MM.1S (cell line): ENCODE data around the gene MMAB.

Experiments
- DNase-seq: peaks from one replicate; pipeline ENCODE4 v3.0.0-alpha.2; 2015
- H2AFZ ChIP-seq: fragments of 300-600 bp; sonication (generic); 2 replicates; pipeline ENCODE4 v1.6.0; 2016; ENCODE audit warnings: antibody characterized with exemption, low read length
- H3F3A ChIP-seq: fragments of 300-600 bp; sonication (generic); 2 replicates; pipeline ENCODE4 v1.6.1; 2016; ENCODE audit warnings: mild to moderate bottlenecking, antibody characterized with exemption, low read length, moderate library complexity, mixed read lengths; ENCODE audit not compliant: insufficient read depth
- H3K27ac ChIP-seq: fragments of 300-600 bp; sonication (generic); 2 replicates; pipeline ENCODE4 v1.5.1; 2016; ENCODE audit warnings: mild to moderate bottlenecking, low read length
- H3K27me3 ChIP-seq: fragments of 300-600 bp; sonication (generic); replicated peaks from 2 replicates; pipeline ENCODE4 v1.6.0; 2016; ENCODE audit warnings: low read length; ENCODE audit not compliant: insufficient read depth
- H3K36me3 ChIP-seq: fragments of 300-600 bp; sonication (generic); replicated peaks from 2 replicates; pipeline ENCODE4 v1.6.1; 2016; ENCODE audit warnings: mild to moderate bottlenecking, low read length, mixed read lengths; ENCODE audit not compliant: insufficient read depth
- H3K4me1 ChIP-seq: fragments of 300-600 bp; sonication (generic); 2 replicates; pipeline ENCODE4 v1.6.1; 2016; ENCODE audit warnings: low read length, mixed read lengths
- H3K4me2 ChIP-seq: fragments of 300-600 bp; sonication (generic); 2 replicates; pipeline ENCODE4 v1.6.0; 2016; ENCODE audit warnings: low read depth, low read length
- H3K4me3 ChIP-seq: fragments of 300-600 bp; sonication (generic); 2 replicates; pipeline ENCODE4 v1.5.1; 2016; ENCODE audit warnings: low read length, mixed read lengths
- H3K79me2 ChIP-seq: fragments of 300-600 bp; sonication (generic); 2 replicates; pipeline ENCODE4 v1.6.1; 2016; ENCODE audit warnings: mixed run types, low read length, mixed read lengths
- H3K9ac ChIP-seq: fragments of 300-600 bp; sonication (generic); 2 replicates; pipeline ENCODE4 v1.6.1; 2016; ENCODE audit warnings: low read length, mixed read lengths
- H3K9me2 ChIP-seq: fragments of 300-600 bp; sonication (generic); replicated peaks from 2 replicates; pipeline ENCODE4 v1.6.1; 2016; ENCODE audit warnings: mild to moderate bottlenecking, low read length, mixed read lengths; ENCODE audit not compliant: insufficient read depth
- H3K9me3 ChIP-seq: fragments of 300-600 bp; sonication (generic); replicated peaks from 2 replicates; pipeline ENCODE4 v1.6.1; 2016; ENCODE audit warnings: mild to moderate bottlenecking, low read length, mixed read lengths; ENCODE audit not compliant: insufficient read depth
- H4K20me1 ChIP-seq: fragments of 300-600 bp; sonication (generic); 2 replicates; pipeline ENCODE4 v1.6.1; 2016; ENCODE audit warnings: mild to moderate bottlenecking, low read length, moderate library complexity, mixed read lengths; ENCODE audit not compliant: insufficient read depth
- CTCF ChIP-seq: fragments of 300-600 bp; sonication (generic); IDR thresholded peaks from 2 replicates; pipeline ENCODE4 v1.5.1; 2016; ENCODE audit warnings: antibody characterized with exemption, low read length, mixed read lengths
- EZH2 ChIP-seq: fragments of 300-600 bp; sonication (generic); optimal IDR thresholded peaks from 2 replicates; pipeline ENCODE3; 2017; ENCODE audit warnings: low read depth, mild to moderate bottlenecking, antibody characterized with exemption, low read length, mixed read lengths
- EZH2phosphoT487 ChIP-seq: fragments of 300-600 bp; sonication (generic); IDR thresholded peaks from 2 replicates; pipeline ENCODE4 v1.6.1; 2018; ENCODE audit warnings: antibody characterized with exemption, low read length

MMAB gene

DNA sequence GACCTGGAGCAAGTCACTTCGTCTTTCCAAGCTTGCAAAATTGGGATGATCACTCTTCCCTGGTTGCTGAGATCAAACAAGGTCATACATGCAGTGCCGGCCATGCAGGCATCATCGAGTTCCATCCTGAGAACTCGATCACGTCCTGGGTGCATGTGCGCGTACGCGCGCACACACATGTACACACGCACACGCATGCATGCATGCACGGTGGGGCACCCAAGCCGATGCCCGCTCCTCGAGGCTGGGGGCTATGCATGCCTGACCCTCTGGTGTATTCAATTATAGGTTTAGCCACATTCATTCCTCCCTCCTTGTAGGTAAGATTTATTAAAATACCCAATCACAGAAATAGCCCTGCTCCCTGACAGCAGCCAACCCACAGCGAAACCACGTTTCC is 26.0 kb downstream of the MMAB start:
- H3K9ac ChIP-seq: no peak overlapping the region
- no peaks in the 10 kb centered on the region for H3K9me2 ChIP-seq
- no peaks in the 10 kb centered on the region for H3K27me3 ChIP-seq

DNA sequence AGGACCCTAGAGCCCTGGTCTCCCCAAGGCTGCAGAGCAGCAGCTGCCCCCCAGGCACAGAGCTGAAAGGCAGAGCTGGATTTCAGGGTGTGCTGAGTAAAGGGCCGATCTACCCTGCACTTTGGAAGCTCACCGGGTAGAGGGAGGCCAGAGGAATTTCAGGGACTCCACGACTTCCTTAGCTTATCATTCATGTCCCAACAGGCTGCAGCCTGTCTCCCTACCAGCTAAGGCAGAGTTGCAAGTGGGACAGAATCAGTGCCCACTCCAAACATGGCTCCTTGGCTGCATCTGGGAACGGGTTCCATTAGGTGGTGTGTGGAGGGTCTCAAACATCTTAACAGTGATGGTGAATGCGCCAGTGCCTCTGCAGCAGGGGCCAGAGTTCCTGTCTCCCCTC is 27.5 kb downstream of the MMAB start:
- Histone ChIP-seq H3K9me3 (no peaks in the 10 kb centered on the region), H3F3A (no peaks in the 10 kb centered on the region), H3K79me2 (no peaks in the 10 kb centered on the region), H3K4me2 (no peak overlapping the region), H4K20me1 (no peaks in the 10 kb centered on the region), H3K27ac (no peak overlapping the region), H3K36me3 (no peaks in the 10 kb centered on the region), H3K27me3 (no peaks in the 10 kb centered on the region), H3K4me1 (no peaks in the 10 kb centered on the region), H3K9me2 (no peaks in the 10 kb centered on the region), H3K4me3 (no peak overlapping the region), H3K9ac (no peak overlapping the region), H2AFZ (no peak overlapping the region)
- DNase-seq: no peak
- TF ChIP-seq CTCF: no peak
- no peak for TF ChIP-seq EZH2phosphoT487
- no peak for TF ChIP-seq EZH2

More for the DNA sequence above, 26.0 kb downstream of the MMAB start:
- no peak overlapping the region for H2AFZ ChIP-seq
- no peak overlapping the region for H3K27ac ChIP-seq
- H3K4me3 ChIP-seq: no peak overlapping the region
- H3F3A ChIP-seq: no peaks in the 10 kb centered on the region
- H3K9me3 ChIP-seq: no peaks in the 10 kb centered on the region
- TF ChIP-seq EZH2 (no peak), CTCF (no peak), EZH2phosphoT487 (no peak)
- H3K79me2 ChIP-seq: no peaks in the 10 kb centered on the region
- no peaks in the 10 kb centered on the region for H3K4me1 ChIP-seq
- H3K36me3 ChIP-seq: no peaks in the 10 kb centered on the region
- H4K20me1 ChIP-seq: no peaks in the 10 kb centered on the region
- no peak for DNase-seq
- no peak overlapping the region for H3K4me2 ChIP-seq

- Histone ChIP-seq H2AFZ (no peak overlapping the region), H3K9ac (no peak overlapping the region), H3K9me2 (no peaks in the 10 kb centered on the region), H3K36me3 (no peaks in the 10 kb centered on the region), H3K4me1 (no peaks in the 10 kb centered on the region), H3K4me3 (no peak overlapping the region), H3K27ac (no peak overlapping the region), H4K20me1 (no peaks in the 10 kb centered on the region), H3F3A (no peaks in the 10 kb centered on the region), H3K4me2 (no peak overlapping the region), H3K9me3 (no peaks in the 10 kb centered on the region), H3K27me3 (no peaks in the 10 kb centered on the region), H3K79me2 (no peaks in the 10 kb centered on the region)
- no peak for TF ChIP-seq CTCF
- TF ChIP-seq EZH2phosphoT487: no peak
- TF ChIP-seq EZH2: no peak
- DNase-seq: no peak
Observed at GRCh38 chr12:109544955-109545531, 28.3 kb downstream of the MMAB start.
